8988T (cell line): ENCODE data around the gene ABL1.

Source experiments
- DNase-seq: peaks from one replicate; pipeline ENCODE4 v3.0.0; 2011

The ABL1 gene

GRCh38 chr9:130892477-130893304, 57.6 kb downstream of the ABL1 start:
- no peak for DNase-seq

- no peak for DNase-seq
Observed at GRCh38 chr9:130893341-130894101, 58.5 kb downstream of the ABL1 start.

GRCh38 chr9:130894546-130894945, 59.5 kb downstream of the ABL1 start:
- no peak for DNase-seq

- DNase-seq = no peak
Observed at GRCh38 chr9:130895038-130895437, 60.0 kb downstream of the ABL1 start.

- no peak for DNase-seq
Observed at GRCh38 chr9:130895481-130896232, 60.6 kb downstream of the ABL1 start.

- no peak for DNase-seq
Observed at GRCh38 chr9:130896233-130897014, 61.4 kb downstream of the ABL1 start, which contains the start of gene QRFP. Gene QRFP, minus strand, starts transcription at chr9:130896812. Its CDS starts 2,974 bp downstream, at chr9:130893838.

GRCh38 chr9:130897105-130897751, 62.2 kb downstream of the ABL1 start:
- no peak for DNase-seq

- DNase-seq = no peak
Observed at GRCh38 chr9:130897848-130898551, 62.9 kb downstream of the ABL1 start.

GRCh38 chr9:130898552-130898852, 63.4 kb downstream of the ABL1 start:
- no peak for DNase-seq

- DNase-seq = no peak
Observed at GRCh38 chr9:130899051-130899748, 64.1 kb downstream of the ABL1 start.

- DNase-seq = no peak
Observed at GRCh38 chr9:130900701-130901497, 65.8 kb downstream of the ABL1 start.

GRCh38 chr9:130901498-130902203, 66.6 kb downstream of the ABL1 start:
- DNase-seq = no peak

- DNase-seq = no peak
Observed at GRCh38 chr9:130902204-130903185, 67.4 kb downstream of the ABL1 start.

GRCh38 chr9:130903194-130904069, 68.4 kb downstream of the ABL1 start:
- DNase-seq = no peak

GRCh38 chr9:130904070-130905044, 69.3 kb downstream of the ABL1 start:
- DNase-seq = no peak
